Measurements from ENCODE around the gene ST8SIA5.
"Not testable (repeated sequence)": the region's sequence is repeated elsewhere in the genome, so short reads cannot be mapped to it uniquely, and the experiment has no call there.

The ST8SIA5 gene

GRCh38 chr18:46756559-46757201 lies at the start of gene ST8SIA5:
TSS of gene ST8SIA5 (minus strand) at chr18:46757053. CDS start at chr18:46756508, 545 bp downstream.
- TF ChIP-seq CTCF (conservative IDR thresholded peaks at IDR 0.05; ENCODE audit: low read depth, low read length), result no peak
- H3K4me3 ChIP-seq (ENCODE audit: low read depth, low read length), result peak within 1 kb of the TSS; percentile 22
- no peak for DNase-seq (ENCODE audit: low read depth)

- DNase-seq (ENCODE audit: low read depth); H3K4me3 ChIP-seq (ENCODE audit: low read depth, low read length): not testable (repeated sequence)
These were observed 39.1 kb upstream of the ST8SIA5 start for GRCh38 chr18:46795945-46796344.

GRCh38 chr18:46794607-46795006 lies 37.8 kb upstream of the ST8SIA5 start:
- DNase-seq (ENCODE audit: low read depth), result no peak
- H3K4me3 ChIP-seq (ENCODE audit: low read depth, low read length), result no peak overlapping the region
- TF ChIP-seq CTCF (conservative IDR thresholded peaks at IDR 0.05; ENCODE audit: low read depth, low read length), result no peak

- TF ChIP-seq CTCF (conservative IDR thresholded peaks at IDR 0.05; ENCODE audit: low read depth, low read length), result peak; percentile 30
- DNase-seq (ENCODE audit: low read depth), result peak; percentile 15
- H3K4me3 ChIP-seq (ENCODE audit: low read depth, low read length), result no peak overlapping the region
These were observed 36.7 kb upstream of the ST8SIA5 start for GRCh38 chr18:46793565-46793964.

- DNase-seq (ENCODE audit: low read depth), result no peak
- H3K4me3 ChIP-seq (ENCODE audit: low read depth, low read length), result no peak overlapping the region
- no peak for TF ChIP-seq CTCF (conservative IDR thresholded peaks at IDR 0.05; ENCODE audit: low read depth, low read length)
These were observed 32.2 kb upstream of the ST8SIA5 start for GRCh38 chr18:46789088-46789487.

- no peak for TF ChIP-seq CTCF (conservative IDR thresholded peaks at IDR 0.05; ENCODE audit: low read depth, low read length)
- no peak overlapping the region for H3K4me3 ChIP-seq (ENCODE audit: low read depth, low read length)
- DNase-seq (ENCODE audit: low read depth), result no peak
These were observed 30.8 kb upstream of the ST8SIA5 start for GRCh38 chr18:46787674-46788073.

GRCh38 chr18:46772357-46772756 lies 15.5 kb upstream of the ST8SIA5 start:
- no peak for DNase-seq (ENCODE audit: low read depth)
- peak; percentile 4 for TF ChIP-seq CTCF (conservative IDR thresholded peaks at IDR 0.05; ENCODE audit: low read depth, low read length)
- no peak overlapping the region for H3K4me3 ChIP-seq (ENCODE audit: low read depth, low read length)

Data from choroid plexus epithelial cell (primary cell).